A549 (cell line): ENCODE data around the gene DUOX1. TPM values are rescaled to one million over a fixed set of nuclear protein-coding genes. Genes with fewer than 3 reads are reported as not detected.

Experiments
- ATAC-seq, 2 experiments: fragments of 200-7000 bp in 1 of 2; fragments of >200 bp in 1 of 2; cut with Nextera tagmentation in 1 of 2; cut with Tn5 transposase in 1 of 2; 3 replicates each; pipeline versions ENCODE4 v1.8.0 to v1.9.1; 2018 to 2020; ENCODE audit warnings: mild to moderate bottlenecking in 1 of 2, moderate library complexity in 1 of 2
- CTCF ChIA-PET: fragments of 300-600 bp; sonication (Branson Sonifier 250); formaldehyde crosslinking; extraction: SDS; loops from one replicate; lab custom pipeline; 2021; ENCODE audit warnings: antibody characterized with exemption, inconsistent platforms; lab: Yijun Ruan, JAX
- POLR2A ChIA-PET: fragments of 350-600 bp; formaldehyde crosslinking; extraction: SDS; loops from one replicate; lab custom pipeline; 2021; ENCODE audit warnings: antibody characterized with exemption, inconsistent platforms; lab: Yijun Ruan, JAX
- DNase-seq, 2 experiments: peaks; one replicate each; pipeline versions ENCODE4 v3.0.0 to v3.0.0-alpha.2; 2011 to 2016; ENCODE audit warnings: low read depth in 1 of 2, low spot score in 1 of 2
- FAIRE-seq: peaks from 2 replicates; lab custom pipeline; 2011; peaks lifted over from hg19 to GRCh38; lab: Jason Lieb, UNC
- H3K27ac ChIP-seq, 2 experiments: fragments of >200 bp; sonication (Bioruptor Twin); formaldehyde crosslinking; 3 replicates each; pipeline ENCODE4 v1.5.1; 2016 to 2017
- H3K4me1 ChIP-seq: fragments of >200 bp; sonication (Bioruptor Twin); formaldehyde crosslinking; 3 replicates; pipeline ENCODE4 v1.6.1; 2016
- H3K4me2 ChIP-seq: fragments of >200 bp; sonication (Bioruptor Twin); formaldehyde crosslinking; 3 replicates; pipeline ENCODE4 v1.6.1; 2016
- H3K4me3 ChIP-seq: fragments of >200 bp; sonication (Bioruptor Twin); formaldehyde crosslinking; 3 replicates; pipeline ENCODE4 v1.5.1; 2016
- H3K9me3 ChIP-seq: fragments of >200 bp; sonication (Bioruptor Twin); formaldehyde crosslinking; 3 replicates; pipeline ENCODE4 v1.6.1; 2016
- ATOH8 ChIP-seq: fragments of 250-450 bp; sonication (Bioruptor Pico); IDR thresholded peaks from 2 replicates; pipeline ENCODE4 v1.5.0; 2020; ENCODE audit warnings: low read depth, mild to moderate bottlenecking, moderate library complexity
- BCL3 ChIP-seq: fragments of >200 bp; sonication (Bioruptor Twin); formaldehyde crosslinking; IDR thresholded peaks from 3 replicates; pipeline ENCODE4 v1.6.1; 2016
- BHLHE40 ChIP-seq: IDR thresholded peaks from 2 replicates; pipeline ENCODE4 v1.6.1; 2012; ENCODE audit warnings: low read depth, low read length, inconsistent platforms
- CBX2 ChIP-seq: fragments of 200-600 bp; sonication (generic); IDR thresholded peaks from 2 replicates; pipeline ENCODE4 v1.6.1; 2016; ENCODE audit warnings: low read depth, mild to moderate bottlenecking, borderline replicate concordance
- ELK1 ChIP-seq: fragments of 150-350 bp; IDR thresholded peaks from 2 replicates; pipeline ENCODE4 v1.6.1; 2014; ENCODE audit warnings: low read depth, mild to moderate bottlenecking, low read length
- EP300 ChIP-seq, 2 experiments: fragments of >200 bp; sonication (Bioruptor Twin); formaldehyde crosslinking; IDR thresholded peaks; 2 replicates in 1 of 2; 3 replicates in 1 of 2; pipeline ENCODE4 v1.6.1; 2016 to 2017
- ESRRA ChIP-seq: fragments of 150-350 bp; IDR thresholded peaks from 2 replicates; pipeline ENCODE4 v1.6.1; 2014; ENCODE audit warnings: mild to moderate bottlenecking, low read length, borderline replicate concordance
- FOXS1 ChIP-seq: fragments of 250-450 bp; sonication (Bioruptor Pico); IDR thresholded peaks from 2 replicates; pipeline ENCODE4 v1.5.0; 2020; ENCODE audit warnings: mild to moderate bottlenecking, moderate library complexity
- GATA3 ChIP-seq: IDR thresholded peaks from 2 replicates; pipeline ENCODE4 v1.6.1; 2012; ENCODE audit warnings: borderline replicate concordance
- HES2 ChIP-seq: fragments of >200 bp; sonication (Bioruptor Twin); formaldehyde crosslinking; IDR thresholded peaks from 2 replicates; pipeline ENCODE4 v1.6.1; 2016
- HEYL ChIP-seq: fragments of 250-450 bp; sonication (Bioruptor Pico); IDR thresholded peaks from 2 replicates; pipeline ENCODE4 v1.8.0; 2021; ENCODE audit warnings: mild to moderate bottlenecking, moderate library complexity
- HMGXB4 ChIP-seq: fragments of 250-450 bp; sonication (Bioruptor Pico); IDR thresholded peaks from 2 replicates; pipeline ENCODE4 v1.5.0; 2021; ENCODE audit warnings: mild to moderate bottlenecking, moderate library complexity, borderline replicate concordance
- HOXB5 ChIP-seq: fragments of 250-450 bp; sonication (Bioruptor Pico); IDR thresholded peaks from 2 replicates; pipeline ENCODE4 v1.5.0; 2020; ENCODE audit warnings: mild to moderate bottlenecking, moderate library complexity
- JUNB ChIP-seq: fragments of >200 bp; sonication (Bioruptor Twin); formaldehyde crosslinking; IDR thresholded peaks from 2 replicates; pipeline ENCODE4 v1.6.1; 2016
- RAD21 ChIP-seq, 2 experiments: fragments of >200 bp in 1 of 2; sonication (Bioruptor Twin) in 1 of 2; formaldehyde crosslinking in 1 of 2; IDR thresholded peaks in 1 of 2; conservative IDR thresholded peaks in 1 of 2; 2 replicates in 1 of 2; 3 replicates in 1 of 2; pipeline ENCODE4 v1.6.1; 2012 to 2018; ENCODE audit warnings: inconsistent platforms in 1 of 2
- RARB ChIP-seq: fragments of 250-450 bp; sonication (Bioruptor Pico); IDR thresholded peaks from 2 replicates; pipeline ENCODE4 v1.8.0; 2021; ENCODE audit warnings: mild to moderate bottlenecking, moderate library complexity
- REST ChIP-seq: fragments of 200-600 bp; sonication (generic); IDR thresholded peaks from 2 replicates; pipeline ENCODE4 v1.6.1; 2016; ENCODE audit warnings: antibody characterized with exemption, mild to moderate bottlenecking, moderate library complexity
- RFX5 ChIP-seq: fragments of 450-650 bp; IDR thresholded peaks from 2 replicates; pipeline ENCODE4 v1.7.1; 2014; ENCODE audit warnings: antibody characterized with exemption, mild to moderate bottlenecking, moderate library complexity
- RNF2 ChIP-seq: fragments of 200-600 bp; sonication (generic); IDR thresholded peaks from 2 replicates; pipeline ENCODE4 v1.6.1; 2016; ENCODE audit warnings: low read depth, mild to moderate bottlenecking, antibody characterized with exemption, moderate library complexity, borderline replicate concordance
- SMC3 ChIP-seq: fragments of >200 bp; sonication (Bioruptor Twin); formaldehyde crosslinking; IDR thresholded peaks from 3 replicates; pipeline ENCODE4 v1.6.1; 2018; ENCODE audit warnings: inconsistent platforms
- TFCP2L1 ChIP-seq: fragments of 250-450 bp; sonication (Bioruptor Pico); IDR thresholded peaks from 2 replicates; pipeline ENCODE4 v1.5.0; 2021; ENCODE audit warnings: mild to moderate bottlenecking
- ZC3H11A ChIP-seq: fragments of 450-650 bp; IDR thresholded peaks from 2 replicates; pipeline ENCODE4 v1.6.1; 2014; ENCODE audit warnings: antibody characterized with exemption, mild to moderate bottlenecking
- ZFP36 ChIP-seq: fragments of 450-650 bp; IDR thresholded peaks from 2 replicates; pipeline ENCODE4 v1.6.1; 2014; ENCODE audit warnings: borderline replicate concordance; ENCODE audit not compliant: partially characterized antibody
- WGBS: methylation state at CpG from one replicate; pipeline ENCODE4 v1.1.6; 2017; ENCODE audit errors: missing lambda C conversion rate; 5-methylcytosine and 5-hydroxymethylcytosine counted together
- polyA plus RNA-seq, 4 experiments: library from polyadenylated mRNA; depleted of rRNA in 3 of 4; stranded (reverse); fragments of >200 nt; fragmentation: RNase III in 1 of 4; extraction: RNeasy Plus Mini Kit Qiagen cat#74134 plus additional on column Dnase treatment in 1 of 4; gene quantifications; 2 replicates in 3 of 4; 3 replicates in 1 of 4; pipeline ENCODE4 v1.2.3, GENCODE V29; 2011 to 2017

The DUOX1 gene
- polyA plus RNA-seq, 2 of the 4 experiments (the other 2 are of a cell fraction) = not detected

GRCh38 chr15:45147606-45148005 lies 17.8 kb downstream of the DUOX1 start:
- ATAC-seq = no peak
- Histone ChIP-seq H3K27ac (no peak overlapping the region), H3K9me3 (no peaks in the 10 kb centered on the region), H3K4me1 (no peaks in the 10 kb centered on the region), H3K4me2 (no peak overlapping the region), H3K4me3 (no peak overlapping the region)
- FAIRE-seq = no peak
- ChIA-PET CTCF (no interaction called here), POLR2A (no interaction called here)
- TF ChIP-seq REST (no peak), CBX2 (no peak)
- no peak for DNase-seq
- WGBS = 77% methylated on average over 5 of the region's 7 CpGs

- POLR2A ChIA-PET = no interaction called here
- Histone ChIP-seq H3K4me1 (no peaks in the 10 kb centered on the region), H3K4me3 (no peak overlapping the region), H3K9me3 (no peaks in the 10 kb centered on the region), H3K27ac (no peak overlapping the region), H3K4me2 (no peak overlapping the region)
- CTCF ChIA-PET = interaction anchor here (1.5 to 4.0 kb wide), 3 partner anchors 12 to 22 kb away, joined by 5 to 30 read pairs (median 6); no protein-coding TSS in a partner anchor
- 83% methylated on average over 10 of the region's 12 CpGs for WGBS
- DNase-seq = no peak
- FAIRE-seq = no peak
- no peak for ATAC-seq
- TF ChIP-seq HMGXB4 (CRISPR knock-in tag) = no peak
- TF ChIP-seq SMC3 = no peak
- TF ChIP-seq RARB (CRISPR knock-in tag) = no peak
- TF ChIP-seq EP300 (IDR thresholded peaks at IDR 0.05) = no peak
- no peak for TF ChIP-seq ZFP36
- no peak for TF ChIP-seq FOXS1 (CRISPR knock-in tag)
- no peak for TF ChIP-seq JUNB
- no peak for TF ChIP-seq ESRRA
- TF ChIP-seq HEYL = no peak
- no peak for TF ChIP-seq BHLHE40
- TF ChIP-seq, all 56 proteins: peak for 0
Measured at GRCh38 chr15:45148076-45149059, 18.6 kb downstream of the DUOX1 start.

- H3K4me2 ChIP-seq = no peak overlapping the region
- ATAC-seq (no peak), DNase-seq (no peak), FAIRE-seq (no peak)
- H3K27ac ChIP-seq = no peak overlapping the region
- H3K4me3 ChIP-seq = no peak overlapping the region
- 86% methylated on average over 1 of the region's 1 CpG for WGBS
- H3K4me1 ChIP-seq = no peaks in the 10 kb centered on the region
- H3K9me3 ChIP-seq = no peaks in the 10 kb centered on the region
- POLR2A ChIA-PET = no interaction called here
- CTCF ChIA-PET = interaction anchor here (1.5 to 4.0 kb wide), 3 partner anchors 11 to 22 kb away, joined by 5 to 30 read pairs (median 6); no protein-coding TSS in a partner anchor
- no peak for TF ChIP-seq ZC3H11A
- no peak for TF ChIP-seq GATA3
- TF ChIP-seq RNF2 = no peak
- no peak for TF ChIP-seq ELK1
- no peak for TF ChIP-seq HES2
- TF ChIP-seq BHLHE40 = no peak
- TF ChIP-seq BCL3 = no peak
- TF ChIP-seq HOXB5 = no peak
- no peak for TF ChIP-seq RFX5
- TF ChIP-seq RAD21 (conservative IDR thresholded peaks at IDR 0.05 in 1 of 2, IDR thresholded peaks at IDR 0.05 in 1 of 2) = no peak
- no peak for TF ChIP-seq ATOH8 (CRISPR knock-in tag)
- TF ChIP-seq TFCP2L1 (CRISPR knock-in tag) = no peak
Measured at GRCh38 chr15:45149060-45149459, 19.3 kb downstream of the DUOX1 start.
